Measurements from ENCODE around the gene TWIST2. TPM values are rescaled to one million over a fixed set of nuclear protein-coding genes. Genes with fewer than 3 reads are reported as not detected.

TWIST2 gene
- total and polyA plus RNA-seq, 10 of the 15 experiments (the other 5 are each of a cell fraction or from before 2014, with no cell fraction given), result not detected

- no TSS peak for BruUV-seq (replicated peaks)
- in situ Hi-C loops (cut with MboI), result no loop called here
- TF ChIP-seq ZNF384 (IDR thresholded peaks at IDR 0.05; ENCODE audit: borderline replicate concordance, low read depth, low read length) (no peak), BRCA1 (IDR thresholded peaks at IDR 0.05; ENCODE audit: low read depth, low read length) (no peak), MYC (IDR thresholded peaks at IDR 0.05; ENCODE audit: insufficient read depth, insufficient read length, insufficient replicate concordance, low read length, severe bottlenecking) (no peak), HDAC6 (IDR thresholded peaks at IDR 0.05; ENCODE audit: unreplicated experiment) (no peak), IKZF1 (conservative IDR thresholded peaks at IDR 0.05) (no peak), CTCF (IDR thresholded peaks at IDR 0.05 in 2 of 3, conservative IDR thresholded peaks at IDR 0.05 in 1 of 3; ENCODE audit: control insufficient read depth in 2 of 3, extremely low read depth in 1 of 3, insufficient read depth in 1 of 3, low read depth in 3 of 3, low read length in 3 of 3) (no peak), PAX5 (IDR thresholded peaks at IDR 0.05; ENCODE audit: borderline replicate concordance, low read depth, low read length) (no peak), SP1 (IDR thresholded peaks at IDR 0.05; ENCODE audit: low read depth, low read length) (no peak), HDGF (IDR thresholded peaks at IDR 0.05) (no peak), SMAD5 (IDR thresholded peaks at IDR 0.05; ENCODE audit: low read depth) (no peak), KAT2A (conservative IDR thresholded peaks at IDR 0.05; ENCODE audit: control insufficient read depth, low read depth, low read length) (no peak), SIX5 (IDR thresholded peaks at IDR 0.05; ENCODE audit: low read depth, low read length, severe bottlenecking) (no peak), CHD1 (IDR thresholded peaks at IDR 0.05; ENCODE audit: low read depth, low read length) (no peak), HDAC2 (IDR thresholded peaks at IDR 0.05) (no peak), ZBED1 (IDR thresholded peaks at IDR 0.05; ENCODE audit: borderline replicate concordance) (no peak)
- ATAC-seq (no peak), DNase-seq (ENCODE audit: low read depth, low spot score) (no peak), FAIRE-seq (no peak)
- Histone ChIP-seq H2AFZ (ENCODE audit: control insufficient read depth, low read depth, low read length) (no peak overlapping the region), H3K36me3 (ENCODE audit: control insufficient read depth in 2 of 2, insufficient read depth in 2 of 2, low read length in 1 of 2) (no peaks in the 10 kb centered on the region), H3K79me2 (ENCODE audit: control insufficient read depth, insufficient read depth, low read length) (no peaks in the 10 kb centered on the region), H3K9me3 (replicated peaks; ENCODE audit: control insufficient read depth, insufficient read depth, low read length) (no peaks in the 10 kb centered on the region), H3K4me1 (ENCODE audit: control insufficient read depth, insufficient read depth, low read length) (no peaks in the 10 kb centered on the region), H3K4me3 (no peak overlapping the region), H3K27me3 (replicated peaks in 1 of 2; ENCODE audit: control insufficient read depth in 2 of 2, insufficient read depth in 2 of 2, low read length in 1 of 2) (no peaks in the 10 kb centered on the region; a peak in 1 of 4 replicates), H3K9ac (ENCODE audit: control insufficient read depth, insufficient read depth, low read length) (no peak overlapping the region), H3K27ac (ENCODE audit: control insufficient read depth, insufficient read depth) (no peak overlapping the region), H4K20me1 (ENCODE audit: control insufficient read depth, insufficient read depth) (no peaks in the 10 kb centered on the region), H3K4me2 (ENCODE audit: control insufficient read depth, insufficient read depth) (no peak overlapping the region)
- intact Hi-C loops (cut with micrococcal nuclease; ENCODE audit: unreplicated experiment), result no loop called here
- ChIA-PET SMC1A (ENCODE audit: uncharacterized antibody, unreplicated experiment) (no interaction called here), CTCF (no interaction called here), POLR2A (no interaction called here), RAD21 (ENCODE audit: unreplicated experiment) (no interaction called here)
- WGBS (ENCODE audit: insufficient coverage, insufficient replicate concordance, low lambda C conversion rate, missing lambda C conversion rate), result 6% methylated on average over 6 of the region's 6 CpGs
Observed at GRCh38 chr2:238879043-238879442, 31.2 kb downstream of the TWIST2 start.
